Kidney epithelial cell (primary cell): Measurements from ENCODE around the gene ACAN. TPM values are rescaled to one million over a fixed set of nuclear protein-coding genes. Genes with fewer than 3 reads are reported as not detected.

Experiments
- DNase-seq: peaks from one replicate; pipeline ENCODE4 v3.0.0-alpha.2; 2010; ENCODE audit warnings: low read depth
- H3K27me3 ChIP-seq: 2 replicates; pipeline ENCODE4 v1.6.0; 2011; ENCODE audit warnings: low read length; ENCODE audit not compliant: control insufficient read depth, insufficient read depth
- H3K36me3 ChIP-seq: 2 replicates; pipeline ENCODE4 v1.5.1; 2011; ENCODE audit warnings: low read length; ENCODE audit not compliant: control insufficient read depth, insufficient read depth
- H3K4me3 ChIP-seq: 2 replicates; pipeline ENCODE4 v1.5.1; 2011; ENCODE audit warnings: low read depth, mild to moderate bottlenecking, control low read depth, low read length
- total RNA-seq: library from RNA; depleted of rRNA; stranded (reverse); fragments of >200 nt; gene quantifications from 2 replicates; pipeline ENCODE4 v1.2.3, GENCODE V29; 2015
- TF ChIP-seq, protein P1 (sequence below): IDR thresholded peaks from 2 replicates; pipeline ENCODE4 v1.5.1; 2011; ENCODE audit warnings: mild to moderate bottlenecking, moderate library complexity, low read length, control low read depth, inconsistent platforms; ENCODE audit not compliant: insufficient read depth, poor library complexity, severe bottlenecking

ACAN gene
- total RNA-seq, 1 donor from 2014 or later = 0.08 TPM

- Histone ChIP-seq H3K27me3 (peaks cover 7% of the 10 kb centered on the region), H3K36me3 (no peaks in the 10 kb centered on the region), H3K4me3 (no peak overlapping the region)
- TF ChIP-seq, protein P1, sequence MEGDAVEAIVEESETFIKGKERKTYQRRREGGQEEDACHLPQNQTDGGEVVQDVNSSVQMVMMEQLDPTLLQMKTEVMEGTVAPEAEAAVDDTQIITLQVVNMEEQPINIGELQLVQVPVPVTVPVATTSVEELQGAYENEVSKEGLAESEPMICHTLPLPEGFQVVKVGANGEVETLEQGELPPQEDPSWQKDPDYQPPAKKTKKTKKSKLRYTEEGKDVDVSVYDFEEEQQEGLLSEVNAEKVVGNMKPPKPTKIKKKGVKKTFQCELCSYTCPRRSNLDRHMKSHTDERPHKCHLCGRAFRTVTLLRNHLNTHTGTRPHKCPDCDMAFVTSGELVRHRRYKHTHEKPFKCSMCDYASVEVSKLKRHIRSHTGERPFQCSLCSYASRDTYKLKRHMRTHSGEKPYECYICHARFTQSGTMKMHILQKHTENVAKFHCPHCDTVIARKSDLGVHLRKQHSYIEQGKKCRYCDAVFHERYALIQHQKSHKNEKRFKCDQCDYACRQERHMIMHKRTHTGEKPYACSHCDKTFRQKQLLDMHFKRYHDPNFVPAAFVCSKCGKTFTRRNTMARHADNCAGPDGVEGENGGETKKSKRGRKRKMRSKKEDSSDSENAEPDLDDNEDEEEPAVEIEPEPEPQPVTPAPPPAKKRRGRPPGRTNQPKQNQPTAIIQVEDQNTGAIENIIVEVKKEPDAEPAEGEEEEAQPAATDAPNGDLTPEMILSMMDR = no peak
- DNase-seq = no peak
Observed at GRCh38 chr15:88865498-88866099, 62.4 kb downstream of the ACAN start.

DNA sequence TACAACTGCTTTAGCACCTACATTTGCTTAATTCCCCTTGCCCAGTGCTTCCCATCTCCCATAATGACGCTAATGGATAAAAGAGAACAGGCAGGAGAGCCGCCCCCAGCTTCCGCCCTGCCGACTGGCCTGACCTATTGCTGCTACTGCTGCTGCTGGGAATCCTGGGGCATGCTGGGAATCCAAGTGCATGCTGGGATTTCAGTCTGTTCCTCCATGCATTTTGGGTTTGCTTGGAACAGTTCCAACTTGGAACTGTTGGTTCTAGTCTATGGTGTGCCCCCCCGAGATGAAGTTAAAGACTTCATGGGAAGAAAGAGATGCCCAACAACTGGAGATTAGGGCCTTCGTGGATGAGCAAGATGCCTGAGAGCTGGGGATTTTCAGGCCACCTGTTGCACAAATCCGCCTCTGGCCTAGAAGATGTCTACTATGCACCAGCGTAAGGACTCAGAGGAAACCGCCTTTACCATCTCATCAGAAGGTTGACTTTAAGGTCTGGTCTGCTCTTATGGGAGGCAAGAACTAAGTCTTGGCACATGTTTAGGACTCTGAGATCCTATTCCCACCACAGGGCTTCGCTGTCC lies 63.2 kb downstream of the ACAN start:
- peaks cover 15% of the 10 kb centered on the region for H3K27me3 ChIP-seq
- H3K4me3 ChIP-seq = no peak overlapping the region
- TF ChIP-seq, protein P1 = no peak
- no peaks in the 10 kb centered on the region for H3K36me3 ChIP-seq
- no peak for DNase-seq

DNA sequence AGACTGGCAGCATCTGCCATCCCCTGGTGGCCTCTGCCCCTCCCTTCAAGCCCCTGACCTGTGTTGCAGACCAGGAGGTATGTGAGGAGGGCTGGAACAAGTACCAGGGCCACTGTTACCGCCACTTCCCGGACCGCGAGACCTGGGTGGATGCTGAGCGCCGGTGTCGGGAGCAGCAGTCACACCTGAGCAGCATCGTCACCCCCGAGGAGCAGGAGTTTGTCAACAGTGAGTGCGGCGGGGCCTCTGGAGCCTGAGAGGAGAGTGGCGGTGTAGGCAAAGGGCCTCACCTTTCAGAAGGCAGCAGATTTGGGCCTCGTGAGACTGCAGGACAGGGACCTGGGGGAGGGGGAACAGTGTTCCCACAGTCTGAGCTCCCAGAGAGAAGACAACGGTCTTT lies 68.1 kb downstream of the ACAN start:
- DNase-seq = no peak
- TF ChIP-seq, protein P1 = no peak
- no peak overlapping the region for H3K4me3 ChIP-seq
- H3K27me3 ChIP-seq = peaks cover 28% of the 10 kb centered on the region
- H3K36me3 ChIP-seq = no peaks in the 10 kb centered on the region

DNA sequence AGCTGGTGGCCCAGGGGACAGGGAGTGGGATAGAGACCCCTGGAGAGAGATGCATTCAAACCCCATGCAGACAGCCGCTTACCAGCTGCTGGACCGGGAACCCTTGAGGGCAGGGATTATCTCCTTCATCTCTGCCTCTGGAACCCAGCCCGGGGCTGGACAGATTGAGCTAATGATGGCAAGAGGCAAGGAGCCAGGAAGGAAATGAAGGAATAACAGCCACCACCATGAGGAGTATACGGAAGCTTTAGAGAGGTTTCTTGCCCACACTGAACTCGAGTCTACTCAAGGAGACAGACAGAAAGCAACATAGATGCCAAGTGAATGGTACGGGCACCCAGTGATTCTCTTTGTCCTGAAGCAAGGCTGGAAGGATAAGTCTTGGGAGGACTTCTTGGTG lies 68.9 kb downstream of the ACAN start:
- TF ChIP-seq, protein P1 = no peak
- Histone ChIP-seq H3K36me3 (no peaks in the 10 kb centered on the region), H3K27me3 (peaks cover 28% of the 10 kb centered on the region), H3K4me3 (no peak overlapping the region)
- DNase-seq = no peak

DNA sequence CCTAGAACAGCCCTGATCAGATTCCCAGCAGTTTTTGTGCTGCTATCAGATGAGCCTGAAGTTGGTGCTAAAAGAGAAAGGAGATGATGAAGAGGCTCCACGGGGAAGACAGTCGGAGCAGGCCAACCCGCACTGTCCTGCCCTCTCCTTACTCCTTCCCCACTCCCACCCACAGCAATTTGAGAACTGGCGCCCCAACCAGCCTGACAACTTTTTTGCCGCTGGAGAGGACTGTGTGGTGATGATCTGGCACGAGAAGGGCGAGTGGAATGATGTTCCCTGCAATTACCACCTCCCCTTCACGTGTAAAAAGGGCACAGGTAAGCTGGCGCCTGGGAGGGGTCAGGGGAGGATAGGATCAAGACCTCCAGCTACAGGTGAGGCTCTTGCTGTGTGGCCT lies 69.5 kb downstream of the ACAN start:
- no peaks in the 10 kb centered on the region for H3K36me3 ChIP-seq
- no peak for DNase-seq
- no peak overlapping the region for H3K4me3 ChIP-seq
- peaks cover 28% of the 10 kb centered on the region for H3K27me3 ChIP-seq
- TF ChIP-seq, protein P1 = no peak

DNA sequence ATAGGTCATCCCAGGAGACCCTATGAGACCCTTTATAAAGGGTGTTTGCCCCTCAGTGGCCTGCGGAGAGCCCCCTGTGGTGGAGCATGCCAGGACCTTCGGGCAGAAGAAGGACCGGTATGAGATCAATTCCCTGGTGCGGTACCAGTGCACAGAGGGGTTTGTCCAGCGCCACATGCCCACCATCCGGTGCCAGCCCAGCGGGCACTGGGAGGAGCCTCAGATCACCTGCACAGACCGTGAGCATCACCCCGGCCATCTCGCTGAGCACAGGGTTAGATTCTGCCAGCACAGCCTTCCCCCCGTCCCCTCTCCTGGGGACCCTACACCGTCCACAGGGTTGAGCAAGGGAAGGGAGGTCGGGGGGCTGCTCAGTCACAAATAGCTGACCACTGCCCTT lies 70.5 kb downstream of the ACAN start:
- TF ChIP-seq, protein P1 = no peak
- no peaks in the 10 kb centered on the region for H3K36me3 ChIP-seq
- no peak overlapping the region for H3K4me3 ChIP-seq
- DNase-seq = no peak
- peaks cover 28% of the 10 kb centered on the region for H3K27me3 ChIP-seq
